ENCODE measurements around the gene COL9A2. TPM values are rescaled to one million over a fixed set of nuclear protein-coding genes. Genes with fewer than 3 reads are reported as not detected.
"Not testable (repeated sequence)": the region's sequence is repeated elsewhere in the genome, so short reads cannot be mapped to it uniquely, and the experiment has no call there.

Gene COL9A2
- total and polyA plus RNA-seq, 4 donors: 8.6 to 27.7 (median 13.2) TPM

- no peak overlapping the region for H3K27ac ChIP-seq (ENCODE audit: low read depth in 1 of 2, low read length in 2 of 2)
- WGBS, 2 donors: 84 to 90% methylated on average over 8 of the region's 8 CpGs
- peaks cover 2% of the 10 kb centered on the region for H3K9me3 ChIP-seq (ENCODE audit: control insufficient read depth, low read length)
- H3K27me3 ChIP-seq (ENCODE audit: control insufficient read depth in 1 of 2, insufficient read depth in 2 of 2, low read length in 1 of 2): no peaks in the 10 kb centered on the region
- intact Hi-C loops (cut with DNase I): loop anchor here (5.0 kb wide), 2 partner anchors 65 to 250 kb away; no protein-coding TSS in a partner anchor
- no peak overlapping the region for H3K4me3 ChIP-seq (ENCODE audit: low read length in 2 of 2)
- H3K36me3 ChIP-seq (ENCODE audit: control insufficient read depth in 1 of 2, insufficient read depth in 2 of 2, low read length in 1 of 2): no peaks in the 10 kb centered on the region
- H3K4me1 ChIP-seq (ENCODE audit: control insufficient read depth in 1 of 2, insufficient read depth in 2 of 2, low read length in 2 of 2): no peaks in the 10 kb centered on the region
- DNase-seq (no peak), ATAC-seq (ENCODE audit: low FRiP score) (no peak)
Observed at GRCh38 chr1:40337443-40337842, 20.4 kb upstream of the COL9A2 start.

- H3K27ac ChIP-seq (ENCODE audit: low read depth in 1 of 2, low read length in 2 of 2): no peak overlapping the region
- no peaks in the 10 kb centered on the region for H3K9me3 ChIP-seq (ENCODE audit: control insufficient read depth, low read length)
- DNase-seq (no peak), ATAC-seq (ENCODE audit: low FRiP score) (no peak)
- H3K4me3 ChIP-seq (ENCODE audit: low read length in 2 of 2): no peak overlapping the region
- no peaks in the 10 kb centered on the region for H3K4me1 ChIP-seq (ENCODE audit: control insufficient read depth in 1 of 2, insufficient read depth in 2 of 2, low read length in 2 of 2)
- H3K27me3 ChIP-seq (ENCODE audit: control insufficient read depth in 1 of 2, insufficient read depth in 2 of 2, low read length in 1 of 2): no peaks in the 10 kb centered on the region
- 70 to 92% methylated on average over 1 of the region's 1 CpG for WGBS, 2 donors
- H3K36me3 ChIP-seq (ENCODE audit: control insufficient read depth in 1 of 2, insufficient read depth in 2 of 2, low read length in 1 of 2): no peaks in the 10 kb centered on the region
- intact Hi-C loops (cut with DNase I): no loop called here
Observed at GRCh38 chr1:40332695-40333094, 15.6 kb upstream of the COL9A2 start.

- H3K4me1 ChIP-seq (ENCODE audit: control insufficient read depth in 1 of 2, insufficient read depth in 2 of 2, low read length in 2 of 2); DNase-seq; ATAC-seq (ENCODE audit: low FRiP score); H3K4me3 ChIP-seq (ENCODE audit: low read length in 2 of 2); H3K27me3 ChIP-seq (ENCODE audit: control insufficient read depth in 1 of 2, insufficient read depth in 2 of 2, low read length in 1 of 2); H3K27ac ChIP-seq (ENCODE audit: low read depth in 1 of 2, low read length in 2 of 2); intact Hi-C loops (cut with DNase I); H3K36me3 ChIP-seq (ENCODE audit: control insufficient read depth in 1 of 2, insufficient read depth in 2 of 2, low read length in 1 of 2); H3K9me3 ChIP-seq (ENCODE audit: control insufficient read depth, low read length): not testable (repeated sequence)
- WGBS, 2 donors: 48 to 55% methylated on average over 1 of the region's 1 CpG
Observed at GRCh38 chr1:40331403-40331802, 14.3 kb upstream of the COL9A2 start.

GRCh38 chr1:40318970-40319621, 2.0 kb upstream of the COL9A2 start:
- Histone ChIP-seq H3K4me1 (ENCODE audit: control insufficient read depth in 1 of 2, insufficient read depth in 2 of 2, low read length in 2 of 2) (no peaks in the 10 kb centered on the region), H3K4me3 (ENCODE audit: low read length in 2 of 2) (no peak overlapping the region), H3K9me3 (ENCODE audit: control insufficient read depth, low read length) (no peaks in the 10 kb centered on the region), H3K27me3 (ENCODE audit: control insufficient read depth in 1 of 2, insufficient read depth in 2 of 2, low read length in 1 of 2) (no peaks in the 10 kb centered on the region), H3K36me3 (ENCODE audit: control insufficient read depth in 1 of 2, insufficient read depth in 2 of 2, low read length in 1 of 2) (no peaks in the 10 kb centered on the region), H3K27ac (ENCODE audit: low read depth in 1 of 2, low read length in 2 of 2) (no peak overlapping the region)
- WGBS, 2 donors: 95 to 96% methylated on average over 4 of the region's 4 CpGs
- DNase-seq: no peak
- ATAC-seq (ENCODE audit: low FRiP score): no peak
- intact Hi-C loops (cut with DNase I): loop anchor here in 1 of 2 donors (5.0 kb wide), 1 partner anchor 167 kb away; no protein-coding TSS in a partner anchor

GRCh38 chr1:40318476-40318875, 1.4 kb upstream of the COL9A2 start:
- Histone ChIP-seq H3K27me3 (ENCODE audit: control insufficient read depth in 1 of 2, insufficient read depth in 2 of 2, low read length in 1 of 2) (no peaks in the 10 kb centered on the region), H3K4me1 (ENCODE audit: control insufficient read depth in 1 of 2, insufficient read depth in 2 of 2, low read length in 2 of 2) (no peaks in the 10 kb centered on the region), H3K4me3 (ENCODE audit: low read length in 2 of 2) (no peak overlapping the region), H3K9me3 (ENCODE audit: control insufficient read depth, low read length) (no peaks in the 10 kb centered on the region), H3K36me3 (ENCODE audit: control insufficient read depth in 1 of 2, insufficient read depth in 2 of 2, low read length in 1 of 2) (no peaks in the 10 kb centered on the region), H3K27ac (ENCODE audit: low read depth in 1 of 2, low read length in 2 of 2) (no peak overlapping the region)
- DNase-seq (no peak), ATAC-seq (ENCODE audit: low FRiP score) (no peak)
- 85 to 89% methylated on average over 4 of the region's 4 CpGs for WGBS, 2 donors
- intact Hi-C loops (cut with DNase I): loop anchor here in 1 of 2 donors (5.0 kb wide), 1 partner anchor 166 kb away; no protein-coding TSS in a partner anchor

- H3K36me3 ChIP-seq (ENCODE audit: control insufficient read depth in 1 of 2, insufficient read depth in 2 of 2, low read length in 1 of 2): no peaks in the 10 kb centered on the region
- no peaks in the 10 kb centered on the region for H3K9me3 ChIP-seq (ENCODE audit: control insufficient read depth, low read length)
- H3K4me1 ChIP-seq (ENCODE audit: control insufficient read depth in 1 of 2, insufficient read depth in 2 of 2, low read length in 2 of 2): no peaks in the 10 kb centered on the region
- no peaks in the 10 kb centered on the region for H3K27me3 ChIP-seq (ENCODE audit: control insufficient read depth in 1 of 2, insufficient read depth in 2 of 2, low read length in 1 of 2)
- WGBS, 2 donors: 48 to 56% methylated on average over 18 to 21 of the region's 21 CpGs
- intact Hi-C loops (cut with DNase I): loop anchor here in 1 of 2 donors (5.0 kb wide), 1 partner anchor 165 kb away; no protein-coding TSS in a partner anchor
- no peak for DNase-seq
- H3K4me3 ChIP-seq (ENCODE audit: low read length in 2 of 2): no peak overlapping the region
- no peak for ATAC-seq (ENCODE audit: low FRiP score)
- H3K27ac ChIP-seq (ENCODE audit: low read depth in 1 of 2, low read length in 2 of 2): no peak overlapping the region
Observed at GRCh38 chr1:40317394-40318074, 448 bp upstream of the COL9A2 start.

GRCh38 chr1:40315795-40316594, 1.1 kb downstream of the COL9A2 start:
- no peaks in the 10 kb centered on the region for H3K9me3 ChIP-seq (ENCODE audit: control insufficient read depth, low read length)
- H3K4me3 ChIP-seq (ENCODE audit: low read length in 2 of 2): peak overlapping the region; percentile 28 to 31
- no peaks in the 10 kb centered on the region for H3K4me1 ChIP-seq (ENCODE audit: control insufficient read depth in 1 of 2, insufficient read depth in 2 of 2, low read length in 2 of 2)
- ATAC-seq (ENCODE audit: low FRiP score): peak; percentile 61
- no peaks in the 10 kb centered on the region for H3K36me3 ChIP-seq (ENCODE audit: control insufficient read depth in 1 of 2, insufficient read depth in 2 of 2, low read length in 1 of 2)
- no peak for DNase-seq
- H3K27ac ChIP-seq (ENCODE audit: low read depth in 1 of 2, low read length in 2 of 2): peak overlapping the region in 1 of 2 donors; percentile 25
- intact Hi-C loops (cut with DNase I): loop anchor here (2.0 to 5.0 kb wide), 3 partner anchors 57 to 164 kb away; partner anchors contain the start of genes RLF (in 1 of the 2) and ZMPSTE24 (in 1 of the 2)
- WGBS, 2 donors: 3% methylated on average over 40 to 41 of the region's 41 CpGs
- H3K27me3 ChIP-seq (ENCODE audit: control insufficient read depth in 1 of 2, insufficient read depth in 2 of 2, low read length in 1 of 2): no peaks in the 10 kb centered on the region

GRCh38 chr1:40315239-40315794, 1.8 kb downstream of the COL9A2 start:
- no peaks in the 10 kb centered on the region for H3K27me3 ChIP-seq (ENCODE audit: control insufficient read depth in 1 of 2, insufficient read depth in 2 of 2, low read length in 1 of 2)
- H3K36me3 ChIP-seq (ENCODE audit: control insufficient read depth in 1 of 2, insufficient read depth in 2 of 2, low read length in 1 of 2): no peaks in the 10 kb centered on the region
- H3K4me3 ChIP-seq (ENCODE audit: low read length in 2 of 2): peak overlapping the region; percentile 28 to 31
- no peaks in the 10 kb centered on the region for H3K9me3 ChIP-seq (ENCODE audit: control insufficient read depth, low read length)
- 1 to 2% methylated on average over 39 to 42 of the region's 42 CpGs for WGBS, 2 donors
- peak; percentile 93 for ATAC-seq (ENCODE audit: low FRiP score)
- H3K27ac ChIP-seq (ENCODE audit: low read depth in 1 of 2, low read length in 2 of 2): peak overlapping the region in 1 of 2 donors; percentile 77
- intact Hi-C loops (cut with DNase I): loop anchor here (2.0 to 5.0 kb wide), 3 partner anchors 57 to 163 kb away; partner anchors contain the start of genes RLF (in 1 of the 2) and ZMPSTE24 (in 1 of the 2)
- peak; percentile 90 to 95 for DNase-seq
- H3K4me1 ChIP-seq (ENCODE audit: control insufficient read depth in 1 of 2, insufficient read depth in 2 of 2, low read length in 2 of 2): no peaks in the 10 kb centered on the region
